GM21825 (cell line): ENCODE data around the gene PRIM2.
A peak's percentile ranks its signal among the peaks of the same experiment; 100 is the strongest.
"Not testable (repeated sequence)": the region's sequence is repeated elsewhere in the genome, so short reads cannot be mapped to it uniquely, and the experiment has no call there.

Experiments
- ATAC-seq: cut with Tn5 transposase; IDR thresholded peaks from one replicate; pipeline ENCODE4 v1.9.1; 2021; ENCODE audit warnings: mild to moderate bottlenecking, moderate library complexity; ENCODE audit not compliant: unreplicated experiment

PRIM2 gene

GRCh38 chr6:57362340-57362739 is 44.9 kb downstream of the PRIM2 start:
- ATAC-seq = not testable (repeated sequence)

- ATAC-seq = not testable (repeated sequence)
Measured at GRCh38 chr6:57365076-57365583, 47.7 kb downstream of the PRIM2 start.

- ATAC-seq = not testable (repeated sequence)
Measured at GRCh38 chr6:57368965-57369731, 51.7 kb downstream of the PRIM2 start.

- not testable (repeated sequence) for ATAC-seq
Measured at GRCh38 chr6:57371779-57372178, 54.3 kb downstream of the PRIM2 start.

- not testable (repeated sequence) for ATAC-seq
Measured at GRCh38 chr6:57374764-57375163, 57.3 kb downstream of the PRIM2 start.

- ATAC-seq = not testable (repeated sequence)
Measured at GRCh38 chr6:57376083-57376482, 58.7 kb downstream of the PRIM2 start.

GRCh38 chr6:57389038-57389592 is 71.7 kb downstream of the PRIM2 start:
- ATAC-seq = not testable (repeated sequence)

- ATAC-seq = not testable (repeated sequence)
Measured at GRCh38 chr6:57390818-57391217, 73.4 kb downstream of the PRIM2 start.

- not testable (repeated sequence) for ATAC-seq
Measured at GRCh38 chr6:57392047-57392446, 74.6 kb downstream of the PRIM2 start.

GRCh38 chr6:57419341-57419740 is 101.9 kb downstream of the PRIM2 start:
- ATAC-seq = not testable (repeated sequence)

GRCh38 chr6:57421503-57421902 is 104.1 kb downstream of the PRIM2 start:
- peak; percentile 56 for ATAC-seq

- no peak for ATAC-seq
Measured at GRCh38 chr6:57423468-57423867, 106.0 kb downstream of the PRIM2 start.

GRCh38 chr6:57431742-57432141 is 114.3 kb downstream of the PRIM2 start:
- not testable (repeated sequence) for ATAC-seq

- no peak for ATAC-seq
Measured at GRCh38 chr6:57432157-57432556, 114.7 kb downstream of the PRIM2 start.

- peak; percentile 71 for ATAC-seq
Measured at GRCh38 chr6:57432919-57433684, 115.7 kb downstream of the PRIM2 start.

GRCh38 chr6:57433790-57434189 is 116.4 kb downstream of the PRIM2 start:
- not testable (repeated sequence) for ATAC-seq

GRCh38 chr6:57434944-57435343 is 117.5 kb downstream of the PRIM2 start:
- ATAC-seq = no peak

- no peak for ATAC-seq
Measured at GRCh38 chr6:57435475-57436160, 118.2 kb downstream of the PRIM2 start.

GRCh38 chr6:57440735-57441134 is 123.3 kb downstream of the PRIM2 start:
- ATAC-seq = not testable (repeated sequence)

- not testable (repeated sequence) for ATAC-seq
Measured at GRCh38 chr6:57442133-57442532, 124.7 kb downstream of the PRIM2 start.

GRCh38 chr6:57443181-57443580 is 125.8 kb downstream of the PRIM2 start:
- not testable (repeated sequence) for ATAC-seq
